NCI-H187 (cell line): ENCODE results near the gene TAAR2.
"Not testable (repeated sequence)": the region's sequence is repeated elsewhere in the genome, so short reads cannot be mapped to it uniquely, and the experiment has no call there.

ENCODE experiments used
- DNase-seq, 2 experiments: peaks; one replicate each; lab custom pipeline; 2025; lab: John Stamatoyannopoulos, UW

TAAR2 gene

GRCh38 chr6:132624175-132624574, at the start of gene TAAR2:
TSS of gene TAAR2 (minus strand) at chr6:132624275. CDS start at chr6:132624275, 0 bp downstream.
- no peak for DNase-seq

- DNase-seq, result peak; percentile 8 to 48
These were observed 49.5 kb upstream of the TAAR2 start for GRCh38 chr6:132673376-132674094.

- no peak for DNase-seq
These were observed 47.2 kb upstream of the TAAR2 start for GRCh38 chr6:132671295-132671694.

- DNase-seq, result no peak
These were observed 45.7 kb upstream of the TAAR2 start for GRCh38 chr6:132669690-132670291.

GRCh38 chr6:132666118-132666517, 42.0 kb upstream of the TAAR2 start:
- DNase-seq, result no peak

- DNase-seq, result no peak
These were observed 40.4 kb upstream of the TAAR2 start for GRCh38 chr6:132664309-132665034.

GRCh38 chr6:132663661-132664060, 39.6 kb upstream of the TAAR2 start:
- no peak for DNase-seq

- DNase-seq, result no peak
These were observed 37.8 kb upstream of the TAAR2 start for GRCh38 chr6:132661906-132662305.

GRCh38 chr6:132659082-132659481, 35.0 kb upstream of the TAAR2 start, which contains the start of gene TAAR1:
TSS of gene TAAR1 (minus strand) at chr6:132659182. CDS start at chr6:132646003, 13,179 bp downstream.
- DNase-seq, result no peak

- DNase-seq, result no peak
These were observed 27.0 kb upstream of the TAAR2 start for GRCh38 chr6:132651062-132651461.

GRCh38 chr6:132650429-132650828, 26.4 kb upstream of the TAAR2 start:
- no peak for DNase-seq

- DNase-seq, result no peak
These were observed 24.8 kb upstream of the TAAR2 start for GRCh38 chr6:132648828-132649227.

GRCh38 chr6:132648356-132648755, 24.3 kb upstream of the TAAR2 start:
- no peak for DNase-seq

GRCh38 chr6:132643547-132643946, 19.5 kb upstream of the TAAR2 start:
- DNase-seq, result no peak

GRCh38 chr6:132637135-132637534, 13.1 kb upstream of the TAAR2 start:
- not testable (repeated sequence) for DNase-seq

- not testable (repeated sequence) for DNase-seq
These were observed 11.8 kb upstream of the TAAR2 start for GRCh38 chr6:132635906-132636305.

- not testable (repeated sequence) for DNase-seq
These were observed 11.2 kb upstream of the TAAR2 start for GRCh38 chr6:132635288-132635687.

GRCh38 chr6:132634796-132635195, 10.7 kb upstream of the TAAR2 start:
- no peak for DNase-seq

- no peak for DNase-seq
These were observed 9.3 kb upstream of the TAAR2 start for GRCh38 chr6:132633362-132633761.

GRCh38 chr6:132623106-132623845, 799 bp downstream of the TAAR2 start:
- DNase-seq, result no peak

GRCh38 chr6:132616677-132617076, 7.4 kb downstream of the TAAR2 start:
- DNase-seq, result no peak

- no peak for DNase-seq
These were observed 9.5 kb downstream of the TAAR2 start for GRCh38 chr6:132614554-132614953.
